ENCODE results near the gene HOXA5. TPM values are rescaled to one million over a fixed set of nuclear protein-coding genes. Genes with fewer than 3 reads are reported as not detected.

HOXA5 gene
- total RNA-seq, 2 experiments from 2014 or later, result 3.4 to 7.4 TPM

DNA sequence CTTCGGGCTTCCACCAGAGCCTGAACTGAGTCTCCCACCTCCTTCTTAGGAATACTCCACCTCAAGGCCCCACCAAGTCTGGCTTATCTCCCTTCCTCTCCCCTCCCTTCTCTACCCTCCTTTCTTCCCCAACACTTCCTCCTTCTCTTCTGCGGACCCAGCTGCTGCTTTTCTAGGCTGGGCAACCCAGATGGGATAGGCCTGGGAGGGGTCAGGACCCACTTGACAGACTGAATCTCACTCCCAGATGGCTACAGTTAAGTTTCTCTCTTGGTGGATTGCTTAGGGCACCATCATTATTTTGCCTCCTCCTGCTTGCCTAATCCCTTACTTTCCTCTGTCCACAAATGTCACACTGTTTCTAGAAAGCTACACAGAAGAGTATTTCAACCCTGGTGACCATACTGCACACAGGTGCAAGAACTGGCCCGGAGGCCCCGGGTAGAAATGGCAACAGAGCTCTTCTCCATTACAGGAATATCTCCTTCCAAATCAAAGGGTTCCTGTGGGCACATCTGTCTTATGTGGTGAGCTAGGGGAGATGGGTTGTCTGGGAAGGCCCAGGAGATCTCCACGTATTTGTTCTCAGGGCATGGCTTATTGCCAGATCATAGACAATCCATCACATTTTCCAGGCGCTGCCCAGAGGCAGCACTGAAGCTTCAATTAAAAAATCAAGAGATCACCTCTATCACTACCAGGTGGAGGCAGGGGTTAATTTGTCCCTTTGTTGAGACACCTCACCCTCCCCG lies 46.7 kb upstream of the HOXA5 start:
- Histone ChIP-seq H3K4me2 (ENCODE audit: low read length) (no peak overlapping the region), H2AFZ (ENCODE audit: low read length) (no peak overlapping the region), H3K79me2 (ENCODE audit: insufficient read depth, low read depth, low read length) (no peaks in the 10 kb centered on the region), H3K4me3 (ENCODE audit: low read depth, low read length, poor library complexity, severe bottlenecking) (no peak overlapping the region), H3K36me3 (ENCODE audit: insufficient read depth, low read length) (no peaks in the 10 kb centered on the region), H3K27ac (ENCODE audit: low read depth, low read length, poor library complexity, severe bottlenecking) (no peak overlapping the region), H3K9me2 (ENCODE audit: insufficient read depth, low read length) (no peaks in the 10 kb centered on the region), H3K4me1 (ENCODE audit: insufficient read depth, low read length, poor library complexity, severe bottlenecking) (no peaks in the 10 kb centered on the region), H4K20me1 (ENCODE audit: insufficient read depth, low read length) (no peaks in the 10 kb centered on the region), H3K9me3 (ENCODE audit: low read length) (no peaks in the 10 kb centered on the region)
- intact Hi-C loops (cut with micrococcal nuclease; ENCODE audit: unreplicated experiment), result loop anchor here (10.0 kb wide), 2 partner anchors 475 to 835 kb away; partner anchors contain the start of gene HIBADH
- POLR2A ChIA-PET, result no interaction called here
- no TSS peak for BruUV-seq (replicated peaks)
- CTCF ChIA-PET (ENCODE audit: unreplicated experiment), result no interaction called here
- DNase-seq (ENCODE audit: low spot score), result no peak
- no peak for TF ChIP-seq EZH2phosphoT487 (IDR thresholded peaks at IDR 0.05; ENCODE audit: borderline replicate concordance, low read depth, low read length)
- TF ChIP-seq, protein P1, sequence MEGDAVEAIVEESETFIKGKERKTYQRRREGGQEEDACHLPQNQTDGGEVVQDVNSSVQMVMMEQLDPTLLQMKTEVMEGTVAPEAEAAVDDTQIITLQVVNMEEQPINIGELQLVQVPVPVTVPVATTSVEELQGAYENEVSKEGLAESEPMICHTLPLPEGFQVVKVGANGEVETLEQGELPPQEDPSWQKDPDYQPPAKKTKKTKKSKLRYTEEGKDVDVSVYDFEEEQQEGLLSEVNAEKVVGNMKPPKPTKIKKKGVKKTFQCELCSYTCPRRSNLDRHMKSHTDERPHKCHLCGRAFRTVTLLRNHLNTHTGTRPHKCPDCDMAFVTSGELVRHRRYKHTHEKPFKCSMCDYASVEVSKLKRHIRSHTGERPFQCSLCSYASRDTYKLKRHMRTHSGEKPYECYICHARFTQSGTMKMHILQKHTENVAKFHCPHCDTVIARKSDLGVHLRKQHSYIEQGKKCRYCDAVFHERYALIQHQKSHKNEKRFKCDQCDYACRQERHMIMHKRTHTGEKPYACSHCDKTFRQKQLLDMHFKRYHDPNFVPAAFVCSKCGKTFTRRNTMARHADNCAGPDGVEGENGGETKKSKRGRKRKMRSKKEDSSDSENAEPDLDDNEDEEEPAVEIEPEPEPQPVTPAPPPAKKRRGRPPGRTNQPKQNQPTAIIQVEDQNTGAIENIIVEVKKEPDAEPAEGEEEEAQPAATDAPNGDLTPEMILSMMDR (conservative IDR thresholded peaks at IDR 0.05; ENCODE audit: low read length), result no peak

DNA sequence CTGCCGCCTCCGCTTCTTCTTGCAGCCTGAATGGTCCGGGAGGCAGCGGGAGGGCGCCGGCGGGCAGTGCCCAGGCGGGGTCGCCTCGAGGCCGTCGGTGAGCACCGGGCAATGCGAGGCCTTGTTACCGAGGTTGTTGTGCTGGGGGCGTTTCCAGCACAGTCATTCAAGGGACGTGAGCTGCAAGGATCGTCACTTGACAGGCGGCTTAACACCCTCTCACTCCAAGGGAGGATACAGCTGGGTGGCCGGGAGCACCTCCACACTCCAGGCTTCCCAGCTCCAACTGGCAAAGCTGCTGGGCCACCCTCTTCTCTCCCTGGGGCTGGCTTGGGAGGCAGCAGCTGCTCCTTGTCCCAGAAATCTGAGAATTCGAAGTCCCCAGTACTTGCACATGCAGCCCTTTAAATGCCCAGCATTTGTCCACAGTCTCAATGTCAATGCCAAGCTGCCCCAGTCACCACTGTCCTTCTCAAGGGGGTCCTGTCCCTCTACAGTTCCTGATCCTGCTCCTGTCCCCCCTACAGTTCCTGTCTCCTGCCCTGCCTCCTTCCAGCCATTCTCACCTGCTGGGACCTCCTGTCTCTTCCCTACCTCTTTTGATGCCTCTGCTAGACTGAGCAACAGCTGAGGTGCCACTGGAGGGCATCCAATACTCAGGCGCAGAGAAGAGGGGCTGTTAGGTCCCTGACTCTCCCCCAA lies 46.0 kb upstream of the HOXA5 start:
- Histone ChIP-seq H3K9me2 (ENCODE audit: insufficient read depth, low read length) (no peaks in the 10 kb centered on the region), H3K4me3 (ENCODE audit: low read depth, low read length, poor library complexity, severe bottlenecking) (no peak overlapping the region), H3K4me1 (ENCODE audit: insufficient read depth, low read length, poor library complexity, severe bottlenecking) (no peaks in the 10 kb centered on the region), H2AFZ (ENCODE audit: low read length) (no peak overlapping the region), H3K79me2 (ENCODE audit: insufficient read depth, low read depth, low read length) (no peaks in the 10 kb centered on the region), H4K20me1 (ENCODE audit: insufficient read depth, low read length) (no peaks in the 10 kb centered on the region), H3K9me3 (ENCODE audit: low read length) (no peaks in the 10 kb centered on the region), H3K4me2 (ENCODE audit: low read length) (no peak overlapping the region), H3K36me3 (ENCODE audit: insufficient read depth, low read length) (no peaks in the 10 kb centered on the region), H3K27ac (ENCODE audit: low read depth, low read length, poor library complexity, severe bottlenecking) (no peak overlapping the region)
- TF ChIP-seq, protein P1 (conservative IDR thresholded peaks at IDR 0.05; ENCODE audit: low read length), result no peak
- no peak for TF ChIP-seq EZH2phosphoT487 (IDR thresholded peaks at IDR 0.05; ENCODE audit: borderline replicate concordance, low read depth, low read length)
- ChIA-PET POLR2A (no interaction called here), CTCF (ENCODE audit: unreplicated experiment) (no interaction called here)
- BruUV-seq (replicated peaks), result no TSS peak
- DNase-seq (ENCODE audit: low spot score), result no peak
- intact Hi-C loops (cut with micrococcal nuclease; ENCODE audit: unreplicated experiment), result no loop called here

Measured in OCI-LY7 (cell line).